ENCODE measurements around the gene SLC6A2. TPM values are rescaled to one million over a fixed set of nuclear protein-coding genes. Genes with fewer than 3 reads are reported as not detected.
A peak's percentile ranks its signal among the peaks of the same experiment; 100 is the strongest.

Gene SLC6A2
- polyA plus RNA-seq, 1 donor = 0.08 TPM

GRCh38 chr16:55672471-55672870 lies 16.7 kb downstream of the SLC6A2 start:
- DNase-seq = no peak

GRCh38 chr16:55678161-55678821 lies 22.5 kb downstream of the SLC6A2 start:
- no peak for DNase-seq

- DNase-seq = no peak
These were observed 26.3 kb downstream of the SLC6A2 start for GRCh38 chr16:55682086-55682485.

DNA sequence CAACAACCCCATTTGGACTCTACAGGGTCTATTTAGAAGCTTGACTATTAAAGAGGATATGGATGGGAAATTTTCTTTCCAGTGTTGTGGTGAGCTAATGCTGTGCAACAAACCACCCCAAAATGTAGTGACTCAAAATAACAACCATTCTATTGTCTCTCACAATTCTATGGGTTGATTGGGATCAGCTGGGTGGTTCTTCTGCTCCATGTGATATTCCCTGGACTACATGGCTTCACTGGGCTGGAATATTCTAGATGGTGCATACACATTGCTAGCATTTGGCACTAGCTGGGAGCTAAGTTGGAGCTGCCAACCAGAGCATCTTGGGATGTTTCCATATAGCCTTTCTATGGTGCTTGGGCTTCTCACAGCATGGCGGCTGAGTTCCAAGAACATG lies 30.2 kb downstream of the SLC6A2 start:
- DNase-seq = no peak

DNA sequence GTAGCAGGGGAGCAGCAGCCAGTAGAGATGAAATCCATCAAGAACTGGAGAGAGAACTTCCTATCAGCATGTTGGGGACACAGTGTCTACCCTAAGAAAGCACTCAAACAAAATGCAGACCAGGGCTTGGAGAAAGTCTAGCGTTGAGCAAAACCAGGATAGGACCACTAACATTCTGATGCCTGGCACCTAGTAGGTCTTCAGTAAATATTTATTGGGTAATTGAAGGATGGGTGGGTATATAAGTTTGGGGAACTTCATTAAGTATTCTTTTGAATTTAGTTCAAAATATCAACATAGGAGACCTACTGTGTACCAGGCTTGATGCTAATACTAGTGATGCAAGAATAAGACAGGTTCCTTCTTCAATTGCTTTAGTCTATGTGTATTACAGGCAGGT lies 30.9 kb downstream of the SLC6A2 start:
- no peak for DNase-seq

GRCh38 chr16:55687802-55688201 lies 32.0 kb downstream of the SLC6A2 start:
- DNase-seq = no peak

DNA sequence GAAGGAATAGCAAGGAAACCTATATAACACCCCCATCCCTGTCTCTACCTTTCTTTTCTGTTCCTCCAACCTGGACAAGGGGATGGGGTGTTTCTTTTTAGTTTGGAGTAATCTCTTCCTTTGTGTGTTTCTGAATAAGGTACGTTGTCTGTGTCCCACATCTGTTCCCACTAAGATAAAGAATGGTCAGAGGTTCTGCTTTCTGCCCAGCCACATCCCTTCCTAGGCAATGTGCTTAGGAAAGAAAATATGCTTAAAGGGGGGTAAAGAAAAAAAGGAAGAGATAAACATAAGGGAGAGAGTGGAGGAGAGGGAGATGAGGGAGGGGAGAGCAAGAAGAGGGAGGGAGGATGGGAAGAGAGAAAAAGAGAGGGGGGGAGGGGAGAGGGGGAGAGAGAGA lies 35.1 kb downstream of the SLC6A2 start:
- no peak for DNase-seq

DNA sequence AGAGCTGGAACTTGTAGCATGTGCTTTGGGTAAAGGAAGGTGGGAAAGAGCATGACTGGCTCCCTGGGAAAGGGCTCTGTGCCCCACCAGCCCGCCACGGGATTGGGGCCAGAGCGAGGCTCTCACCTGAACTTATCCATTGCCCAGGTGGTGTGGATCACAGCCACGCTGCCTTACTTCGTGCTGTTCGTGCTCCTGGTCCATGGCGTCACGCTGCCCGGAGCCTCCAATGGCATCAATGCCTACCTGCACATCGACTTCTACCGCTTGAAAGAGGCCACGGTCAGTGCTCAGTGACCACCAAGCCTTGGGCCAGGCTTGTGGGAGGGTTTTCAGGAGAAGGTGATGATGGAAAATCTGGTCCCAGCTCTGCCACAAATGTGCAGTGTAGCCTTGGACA lies 36.0 kb downstream of the SLC6A2 start:
- no peak for DNase-seq

- no peak for DNase-seq
These were observed 39.8 kb downstream of the SLC6A2 start for GRCh38 chr16:55695595-55695994.

DNA sequence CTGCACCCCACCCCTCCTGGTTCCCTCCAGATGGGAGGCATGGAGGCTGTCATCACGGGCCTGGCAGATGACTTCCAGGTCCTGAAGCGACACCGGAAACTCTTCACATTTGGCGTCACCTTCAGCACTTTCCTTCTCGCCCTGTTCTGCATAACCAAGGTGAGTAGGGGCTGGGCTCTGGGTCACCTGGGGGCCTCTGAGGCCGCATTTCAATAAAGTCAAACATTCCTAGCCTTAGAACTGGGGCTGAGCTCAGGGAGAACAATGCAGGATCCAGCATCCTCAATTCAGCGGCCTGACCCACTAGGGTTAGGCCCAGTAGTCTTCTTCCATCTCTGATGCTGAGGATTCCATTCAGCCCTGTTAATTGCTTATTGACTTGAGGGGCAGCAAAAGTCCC lies 42.1 kb downstream of the SLC6A2 start:
- DNase-seq = no peak

- DNase-seq = no peak
These were observed 42.5 kb downstream of the SLC6A2 start for GRCh38 chr16:55698331-55698730.

- DNase-seq = no peak
These were observed 43.2 kb downstream of the SLC6A2 start for GRCh38 chr16:55698946-55699345.

- DNase-seq = no peak
These were observed 43.8 kb downstream of the SLC6A2 start for GRCh38 chr16:55699616-55700015.

GRCh38 chr16:55700067-55700466 lies 44.3 kb downstream of the SLC6A2 start:
- DNase-seq = no peak

- DNase-seq = no peak
These were observed 45.2 kb downstream of the SLC6A2 start for GRCh38 chr16:55700961-55701360.

DNA sequence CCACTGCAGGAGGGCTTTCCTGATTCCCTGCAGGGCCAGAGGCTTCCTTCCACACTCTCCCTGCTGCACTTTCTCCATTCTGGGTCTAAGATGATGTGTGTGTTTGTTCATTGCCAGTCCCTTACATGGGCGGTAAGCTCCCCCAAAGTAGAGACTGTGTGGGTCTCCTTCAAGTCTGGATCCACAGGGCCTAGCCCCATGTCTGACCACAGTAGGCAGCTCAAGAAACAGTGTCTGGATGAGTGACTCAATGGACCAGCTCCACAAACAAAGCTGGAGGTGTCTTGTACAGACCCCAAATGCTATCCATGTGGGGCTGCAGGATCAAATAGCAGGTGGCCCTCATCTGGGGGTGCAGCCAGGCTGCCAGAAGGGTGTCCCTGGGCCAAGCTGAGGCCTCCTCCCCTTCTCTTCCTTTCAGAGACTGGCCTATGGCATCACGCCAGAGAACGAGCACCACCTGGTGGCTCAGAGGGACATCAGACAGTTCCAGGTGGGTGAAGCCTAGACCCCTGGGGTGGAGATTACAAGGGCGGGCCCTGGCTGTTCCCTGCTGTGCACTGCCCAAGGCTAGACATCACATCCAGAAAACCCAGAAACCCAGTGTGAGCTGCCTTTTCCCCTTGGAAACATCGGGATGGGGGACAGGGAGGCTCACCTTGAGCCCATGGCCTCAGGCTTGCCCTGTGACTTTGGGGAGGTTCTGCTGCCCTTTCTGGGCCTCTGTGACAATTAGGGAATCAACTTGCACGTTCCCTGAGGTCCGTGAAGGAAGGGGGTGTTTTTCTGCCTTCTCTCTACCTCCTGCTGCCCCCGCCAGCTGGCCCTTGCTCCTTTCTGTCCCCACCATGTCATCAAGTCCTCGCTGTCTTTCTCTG lies 45.9 kb downstream of the SLC6A2 start:
- DNase-seq = peak; percentile 36

GRCh38 chr16:55703003-55704001 lies 47.5 kb downstream of the SLC6A2 start:
- DNase-seq = peak; percentile 58

DNA sequence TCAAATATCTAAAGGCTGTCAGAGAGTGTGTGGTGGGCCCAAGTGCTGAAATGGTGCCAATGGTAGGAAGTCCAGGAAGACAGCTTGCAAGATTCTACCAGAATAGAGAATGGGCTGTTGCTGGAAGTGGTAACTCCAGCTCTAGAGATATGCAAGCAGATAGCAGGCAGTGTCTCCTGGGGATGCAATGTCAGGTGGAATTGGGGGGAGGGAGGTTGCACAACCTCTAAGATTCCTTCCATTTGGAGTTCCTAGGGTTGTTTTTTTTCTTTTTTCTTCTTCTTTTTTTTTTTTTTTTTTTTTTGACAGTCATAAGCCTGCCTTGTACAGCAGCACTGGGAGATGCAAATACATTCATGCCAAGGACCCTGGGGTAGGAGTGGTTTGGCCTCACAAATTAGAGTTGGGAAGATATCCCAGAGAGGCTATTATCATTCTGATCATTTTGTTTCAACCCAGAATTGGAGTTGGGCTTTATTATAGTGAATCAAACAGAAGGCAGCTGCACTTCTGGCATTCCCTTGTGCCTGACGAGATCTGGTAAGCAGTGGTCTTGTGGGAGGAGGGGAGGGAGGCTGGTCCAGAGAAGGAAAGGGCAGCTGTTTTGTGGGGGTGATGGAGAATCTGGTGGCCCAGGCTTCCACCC lies 51.1 kb downstream of the SLC6A2 start:
- no peak for DNase-seq

- no peak for DNase-seq
These were observed 54.0 kb downstream of the SLC6A2 start for GRCh38 chr16:55709801-55710200.

GRCh38 chr16:55710466-55710865 lies 54.7 kb downstream of the SLC6A2 start:
- peak; percentile 43 for DNase-seq

DNA sequence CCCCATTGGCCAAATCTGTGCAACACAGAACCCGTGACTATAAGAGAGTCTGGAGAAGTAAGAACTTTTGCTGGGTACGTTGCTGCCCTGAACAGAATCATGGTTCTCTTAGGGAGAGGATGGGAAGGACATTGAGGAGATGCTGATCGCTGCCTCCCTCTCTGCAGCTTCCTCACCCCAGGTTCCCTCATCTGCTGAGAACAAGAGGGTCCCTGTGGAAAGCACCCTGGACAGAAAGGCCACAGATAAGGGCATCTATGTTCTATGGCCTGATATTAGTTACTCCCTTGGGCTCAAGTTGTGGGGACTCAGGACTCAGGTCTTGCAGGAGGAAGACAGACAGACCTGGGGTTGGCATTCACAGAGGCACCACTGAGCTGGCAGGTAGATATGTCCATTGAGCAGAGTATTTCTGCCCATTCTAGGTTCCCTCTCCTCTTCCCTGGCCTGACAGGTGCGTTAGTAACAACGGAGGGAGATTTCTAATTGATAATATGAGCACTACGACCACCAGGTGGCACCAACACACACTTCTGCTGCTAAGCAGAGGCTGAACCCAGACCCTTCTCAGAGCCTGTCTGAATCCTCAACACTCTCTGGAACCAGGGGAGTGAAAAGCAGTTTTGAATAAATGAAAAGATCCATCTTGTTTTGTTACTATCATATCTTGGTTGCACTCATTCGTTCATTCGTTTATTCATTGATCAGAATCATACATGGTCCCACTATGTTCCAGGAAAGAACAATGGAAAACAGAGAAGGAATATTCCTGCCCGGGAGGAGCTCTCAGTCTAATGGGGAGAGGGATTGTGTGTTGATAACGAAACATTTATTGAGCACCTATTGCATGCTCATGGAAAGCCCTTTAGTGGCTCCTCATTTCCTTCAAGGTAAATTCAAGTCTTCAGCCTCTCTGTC lies 56.4 kb downstream of the SLC6A2 start:
- DNase-seq = peak; percentile 54

All from left kidney (tissue), 2 donors.